Measurements from ENCODE around the gene PHF20. TPM values are rescaled to one million over a fixed set of nuclear protein-coding genes. Genes with fewer than 3 reads are reported as not detected.

Gene PHF20
- total and polyA plus RNA-seq, 2 of the 8 experiments (the other 6 are each of a cell fraction or from before 2014, with no cell fraction given), result 25.6 to 70.1 TPM

- no peak for FAIRE-seq
- no peak for DNase-seq (ENCODE audit: low read depth in 1 of 2, low spot score in 2 of 2)
- Histone ChIP-seq H3K4me2 (ENCODE audit: insufficient read depth in 1 of 2, low read depth in 2 of 2, low read length in 2 of 2) (no peak overlapping the region), H3K4ac (replicated peaks; ENCODE audit: insufficient read length, low read depth, low read length) (no peak overlapping the region), H3K18ac (ENCODE audit: extremely low read depth, low read length) (no peak overlapping the region), H3K56ac (replicated peaks; ENCODE audit: insufficient read length, low read depth, low read length) (no peak overlapping the region), H3K9ac (replicated peaks in 1 of 4; ENCODE audit: extremely low read depth in 1 of 4, low read depth in 3 of 4, low read length in 3 of 4) (no peak overlapping the region), H3K27me3 (replicated peaks in 1 of 4; ENCODE audit: control insufficient read depth in 3 of 4, extremely low read depth in 1 of 4, insufficient read depth in 3 of 4, low read length in 3 of 4) (no peaks in the 10 kb centered on the region), H4K5ac (ENCODE audit: insufficient read length, low read depth, low read length) (no peak overlapping the region), H2BK12ac (ENCODE audit: low read depth, low read length) (no peak overlapping the region), H3K79me1 (ENCODE audit: low read depth, low read length) (no peaks in the 10 kb centered on the region), H3K23ac (ENCODE audit: insufficient read length) (no peak overlapping the region), H3K79me2 (ENCODE audit: control insufficient read depth in 1 of 2, insufficient read depth in 2 of 2, low read length in 2 of 2) (no peaks in the 10 kb centered on the region), H2BK120ac (replicated peaks; ENCODE audit: low read depth, low read length) (no peak overlapping the region), H3K36me3 (ENCODE audit: control insufficient read depth in 2 of 4, insufficient read depth in 4 of 4, low read length in 3 of 4) (peaks cover 7 to 65% (median 38%) of the 10 kb centered on the region in 4 experiments; a peak in 7 of 8 replicates), H3K9me3 (ENCODE audit: insufficient read depth in 2 of 2, low read depth in 1 of 2, low read length in 1 of 2) (no peaks in the 10 kb centered on the region), H2BK15ac (ENCODE audit: low read length) (no peak overlapping the region), H3K14ac (ENCODE audit: insufficient read length) (no peak overlapping the region), H3K27ac (ENCODE audit: low read depth, low read length) (no peak overlapping the region), H2AK5ac (ENCODE audit: low read depth, low read length) (no peak overlapping the region), H2BK20ac (ENCODE audit: low read length) (no peak overlapping the region), H3K4me1 (replicated peaks in 1 of 4; ENCODE audit: control insufficient read depth in 3 of 4, insufficient read depth in 4 of 4, low read length in 3 of 4) (no peaks in the 10 kb centered on the region), H4K20me1 (replicated peaks in 1 of 2; ENCODE audit: control insufficient read depth in 1 of 2, insufficient read depth in 2 of 2, low read length in 2 of 2) (peaks cover 0 to 3% of the 10 kb centered on the region in 2 experiments), H3K23me2 (ENCODE audit: low read depth, low read length) (no peaks in the 10 kb centered on the region), H2BK5ac (ENCODE audit: low read depth, low read length) (no peak overlapping the region), H2AFZ (ENCODE audit: low read length) (no peak overlapping the region), H4K8ac (ENCODE audit: extremely low read depth, insufficient read depth, low read length) (no peak overlapping the region), H4K91ac (replicated peaks; ENCODE audit: insufficient read length, low read length) (no peak overlapping the region), H3K4me3 (ENCODE audit: extremely low read depth in 1 of 4, insufficient read depth in 2 of 4, low read depth in 3 of 4, low read length in 4 of 4) (no peak overlapping the region)
- ChIA-PET POLR2A (ENCODE audit: partially characterized antibody) (interaction anchor here (0.6 to 1.2 kb wide), 3 partner anchors 16 to 37 kb away, joined by 3 read pairs; partner anchors contain the start of gene SCAND1), CTCF (ENCODE audit: partially characterized antibody) (interaction anchor here (0.6 kb wide), 1 partner anchor 309 kb away, joined by 3 read pairs; no protein-coding TSS in a partner anchor)
- 81% methylated on average over 3 of the region's 3 CpGs; no CpG with 5 or more reads in 1 of the 2 experiments for WGBS, 2 experiments (ENCODE audit: extremely low coverage in 1 of 2, insufficient coverage in 1 of 2, insufficient read length in 1 of 2, insufficient replicate concordance in 2 of 2, low coverage in 1 of 2, low lambda C conversion rate in 2 of 2, missing lambda C conversion rate in 1 of 2)
- no peak for TF ChIP-seq SIN3A (conservative IDR thresholded peaks at IDR 0.05 in 1 of 2, IDR thresholded peaks at IDR 0.05 in 1 of 2; ENCODE audit: low read depth in 1 of 2, low read length in 2 of 2)
- no peak for TF ChIP-seq TEAD4 (IDR thresholded peaks at IDR 0.05; ENCODE audit: low read depth, low read length)
- TF ChIP-seq GTF2F1 (IDR thresholded peaks at IDR 0.05; ENCODE audit: borderline replicate concordance, low read depth, low read length), result no peak
Measured at GRCh38 chr20:35917077-35917476, 145.3 kb downstream of the PHF20 start.
